CD14-positive monocyte (primary cell): ENCODE results near the gene SCAF11. TPM values are rescaled to one million over a fixed set of nuclear protein-coding genes. Genes with fewer than 3 reads are reported as not detected.
A peak's percentile ranks its signal among the peaks of the same experiment; 100 is the strongest.

Experiments used
- DNase-seq, 3 donors: peaks; one replicate each; pipeline ENCODE4 v3.0.0-alpha.2; 2011 to 2022
- H2AFZ ChIP-seq: 2 replicates; pipeline ENCODE4 v1.6.0; 2012; ENCODE audit warnings: mild to moderate bottlenecking, low read depth, low read length, inconsistent platforms; ENCODE audit not compliant: insufficient read depth, poor library complexity, severe bottlenecking
- H3K27ac ChIP-seq, 2 donors: 1 replicate in 1 of 2; 2 replicates in 1 of 2; pipeline ENCODE4 v1.5.1; 2012 to 2013; ENCODE audit warnings: low read length in 2 of 2, control low read depth in 1 of 2, inconsistent platforms in 1 of 2, low read depth in 1 of 2, mild to moderate bottlenecking in 1 of 2
- H3K27me3 ChIP-seq, 2 donors: one replicate each; pipeline versions ENCODE4 v1.6.0 to v1.6.1; 2011 to 2013; ENCODE audit warnings: low read length in 2 of 2; ENCODE audit not compliant: control insufficient read depth in 2 of 2, insufficient read depth in 2 of 2
- H3K36me3 ChIP-seq, 2 donors: replicated peaks in 1 of 2; 1 replicate in 1 of 2; 2 replicates in 1 of 2; pipeline versions ENCODE4 v1.5.1 to v1.6.1; 2012 to 2013; ENCODE audit warnings: low read length in 2 of 2, control low read depth in 1 of 2, inconsistent platforms in 1 of 2, mild to moderate bottlenecking in 1 of 2; ENCODE audit not compliant: insufficient read depth in 2 of 2, control insufficient read depth in 1 of 2
- H3K4me1 ChIP-seq, 2 donors: 1 replicate in 1 of 2; 2 replicates in 1 of 2; pipeline versions ENCODE4 v1.5.1 to v1.6.1; 2012 to 2013; ENCODE audit warnings: low read length in 2 of 2, control low read depth in 1 of 2, inconsistent platforms in 1 of 2, mild to moderate bottlenecking in 1 of 2, moderate library complexity in 1 of 2; ENCODE audit not compliant: insufficient read depth in 2 of 2, control insufficient read depth in 1 of 2
- H3K4me2 ChIP-seq: replicated peaks from 2 replicates; pipeline ENCODE3; 2012; ENCODE audit warnings: low read length, moderate library complexity, mild to moderate bottlenecking; ENCODE audit not compliant: poor library complexity, severe bottlenecking; ENCODE audit errors: extremely low read depth
- H3K4me3 ChIP-seq, 3 experiments: fragments of 200-600 bp in 1 of 3; sonication (generic) in 1 of 3; replicated peaks in 1 of 3; 1 replicate in 2 of 3; 2 replicates in 1 of 3; pipeline ENCODE4 v1.5.1; 2011 to 2013; ENCODE audit warnings: low read length in 3 of 3, mild to moderate bottlenecking in 3 of 3, control low read depth in 2 of 3, low read depth in 2 of 3, inconsistent platforms in 1 of 3, moderate library complexity in 1 of 3
- H3K79me2 ChIP-seq: 2 replicates; pipeline ENCODE4 v1.6.0; 2012; ENCODE audit warnings: mild to moderate bottlenecking, control low read depth, inconsistent platforms, low read length, moderate library complexity; ENCODE audit not compliant: insufficient read depth
- H3K9ac ChIP-seq: 2 replicates; pipeline ENCODE4 v1.6.0; 2017; ENCODE audit warnings: low read length, mild to moderate bottlenecking; ENCODE audit not compliant: insufficient read depth, poor library complexity, severe bottlenecking
- H3K9me3 ChIP-seq, 2 donors: replicated peaks in 1 of 2; 1 replicate in 1 of 2; 2 replicates in 1 of 2; pipeline versions ENCODE4 v1.5.1 to v1.6.1; 2012 to 2013; ENCODE audit warnings: low read length in 2 of 2, control low read depth in 1 of 2; ENCODE audit not compliant: control insufficient read depth in 1 of 2, insufficient read depth in 1 of 2
- H4K20me1 ChIP-seq: 2 replicates; pipeline ENCODE4 v1.6.0; 2012; ENCODE audit warnings: mild to moderate bottlenecking, low read length, control low read depth, moderate library complexity; ENCODE audit not compliant: insufficient read depth
- H3K27ac Mint-ChIP-seq, 7 donors: one replicate each; pipeline ENCODE4 v1.8.0; 2020; ENCODE audit warnings: mild to moderate bottlenecking in 7 of 7, mixed read lengths in 7 of 7, moderate library complexity in 6 of 7, inconsistent platforms in 2 of 7
- H3K27me3 Mint-ChIP-seq, 3 donors: one replicate each; pipeline ENCODE4 v1.8.0; 2021 to 2022; ENCODE audit warnings: low read depth in 3 of 3, mild to moderate bottlenecking in 3 of 3, mixed read lengths in 3 of 3, moderate library complexity in 3 of 3, inconsistent platforms in 1 of 3
- H3K36me3 Mint-ChIP-seq, 2 donors: one replicate each; pipeline ENCODE4 v1.8.0; 2020; ENCODE audit warnings: mixed read lengths in 2 of 2, inconsistent platforms in 1 of 2, mild to moderate bottlenecking in 1 of 2
- H3K4me1 Mint-ChIP-seq: one replicate; pipeline ENCODE4 v1.8.0; 2020; ENCODE audit warnings: mild to moderate bottlenecking, mixed read lengths
- H3K4me3 Mint-ChIP-seq, 2 donors: one replicate each; pipeline ENCODE4 v1.8.0; 2020; ENCODE audit warnings: mild to moderate bottlenecking in 2 of 2, mixed read lengths in 2 of 2, moderate library complexity in 1 of 2
- H3K9me3 Mint-ChIP-seq, 7 donors: one replicate each; pipeline ENCODE4 v1.8.0; 2020 to 2022; ENCODE audit warnings: mixed read lengths in 7 of 7, mild to moderate bottlenecking in 6 of 7, moderate library complexity in 6 of 7, inconsistent platforms in 2 of 7
- CTCF ChIP-seq: fragments of 200-600 bp; IDR thresholded peaks from one replicate; pipeline ENCODE4 v1.8.0; 2022; ENCODE audit warnings: antibody characterized with exemption, mild to moderate bottlenecking
- WGBS: methylation state at CpG from one replicate; pipeline ENCODE4 v1.1.5; 2013; ENCODE audit warnings: missing lambda C conversion rate; ENCODE audit not compliant: insufficient coverage; 5-methylcytosine and 5-hydroxymethylcytosine counted together
- intact Hi-C, 2 donors: fragments of 100-400 bp; cut with micrococcal nuclease; formaldehyde crosslinking; loops; one replicate each; pipeline versions ENCODE4 v1.15.0 to v1.15.1; 2023
- polyA plus RNA-seq, 3 donors: library from polyadenylated mRNA; depleted of rRNA in 1 of 3; unstranded in 2 of 3; stranded (reverse) in 1 of 3; fragments of 300-500 nt in 2 of 3; fragments of >200 nt in 1 of 3; fragmentation: Illumina TruSeq in 2 of 3; gene quantifications; 1 replicate in 2 of 3; 2 replicates in 1 of 3; pipeline ENCODE4 v1.2.3, GENCODE V29; 2012 to 2021

SCAF11 gene
- polyA plus RNA-seq, 3 donors, result 32.6 to 73.4 (median 56.1) TPM

- peak overlapping the region in 1 of 2 donors; percentile 2 for H3K27ac ChIP-seq
- no peak overlapping the region for H3K9ac ChIP-seq
- peaks cover 23 to 29% of the 10 kb centered on the region in 2 donors for H3K36me3 Mint-ChIP-seq
- no peaks in the 10 kb centered on the region for H3K27me3 Mint-ChIP-seq
- H2AFZ ChIP-seq, result no peak overlapping the region
- intact Hi-C loops, result no loop called here
- H4K20me1 ChIP-seq, result no peaks in the 10 kb centered on the region
- H3K36me3 ChIP-seq, result peaks cover 11 to 57% of the 10 kb centered on the region in 2 donors
- no peaks in the 10 kb centered on the region for H3K9me3 Mint-ChIP-seq
- no peaks in the 10 kb centered on the region for H3K79me2 ChIP-seq
- H3K27ac Mint-ChIP-seq, result no peak overlapping the region
- H3K27me3 ChIP-seq, result no peaks in the 10 kb centered on the region
- peak in 2 of 3 donors; percentile 1 to 3 for DNase-seq
- no CpG with 5 or more reads among the region's 4 CpGs for WGBS
- no peak for TF ChIP-seq CTCF
- H3K4me1 Mint-ChIP-seq, result peaks cover 4% of the 10 kb centered on the region
- H3K4me1 ChIP-seq, result no peaks in the 10 kb centered on the region
- H3K4me3 Mint-ChIP-seq, result no peak overlapping the region
- no peaks in the 10 kb centered on the region for H3K9me3 ChIP-seq
- H3K4me3 ChIP-seq, result no peak overlapping the region
- H3K4me2 ChIP-seq, result no peak overlapping the region
These were observed 82.4 kb downstream of the SCAF11 start for GRCh38 chr12:45907955-45908354.

- H3K4me3 ChIP-seq, result no peak overlapping the region
- Mint-ChIP-seq H3K36me3 (peaks cover 51 to 75% of the 10 kb centered on the region in 2 donors), H3K27me3 (no peaks in the 10 kb centered on the region), H3K9me3 (no peaks in the 10 kb centered on the region), H3K4me3 (no peak overlapping the region), H3K27ac (no peak overlapping the region), H3K4me1 (no peaks in the 10 kb centered on the region)
- no peak overlapping the region for H3K4me2 ChIP-seq
- no peak overlapping the region for H2AFZ ChIP-seq
- no peaks in the 10 kb centered on the region for H3K79me2 ChIP-seq
- intact Hi-C loops, result no loop called here
- no CpG with 5 or more reads among the region's 1 CpG for WGBS
- H3K9me3 ChIP-seq, result no peaks in the 10 kb centered on the region
- DNase-seq, result no peak
- H3K4me1 ChIP-seq, result no peaks in the 10 kb centered on the region
- H4K20me1 ChIP-seq, result no peaks in the 10 kb centered on the region
- H3K36me3 ChIP-seq, result peaks cover 36 to 70% of the 10 kb centered on the region in 2 donors
- no peaks in the 10 kb centered on the region for H3K27me3 ChIP-seq
- TF ChIP-seq CTCF, result no peak
- no peak overlapping the region for H3K9ac ChIP-seq
- H3K27ac ChIP-seq, result no peak overlapping the region
These were observed 92.3 kb downstream of the SCAF11 start for GRCh38 chr12:45898094-45898493.
